HG03025 (cell line): ENCODE measurements around the gene PRDX1.
"Not testable (repeated sequence)": the region's sequence is repeated elsewhere in the genome, so short reads cannot be mapped to it uniquely, and the experiment has no call there.

Source experiments
- ATAC-seq: cut with Tn5 transposase; IDR thresholded peaks from one replicate; pipeline ENCODE4 v1.9.1; 2021; ENCODE audit warnings: mild to moderate bottlenecking, moderate library complexity; ENCODE audit not compliant: unreplicated experiment, low FRiP score

The PRDX1 gene

GRCh38 chr1:45507893-45508292, 13.8 kb downstream of the PRDX1 start:
- ATAC-seq: no peak

- no peak for ATAC-seq
Observed at GRCh38 chr1:45507195-45507594, 14.5 kb downstream of the PRDX1 start.

- no peak for ATAC-seq
Observed at GRCh38 chr1:45503462-45504360, 18.0 kb downstream of the PRDX1 start.

GRCh38 chr1:45501505-45501859, 20.2 kb downstream of the PRDX1 start:
- ATAC-seq: no peak

GRCh38 chr1:45499415-45499769, 22.3 kb downstream of the PRDX1 start:
- ATAC-seq: no peak

GRCh38 chr1:45498279-45498678, 23.4 kb downstream of the PRDX1 start:
- no peak for ATAC-seq

- ATAC-seq: no peak
Observed at GRCh38 chr1:45493116-45493697, 28.5 kb downstream of the PRDX1 start.

GRCh38 chr1:45492691-45493090, 29.0 kb downstream of the PRDX1 start:
- ATAC-seq: no peak

- no peak for ATAC-seq
Observed at GRCh38 chr1:45491487-45492260, 30.0 kb downstream of the PRDX1 start.

GRCh38 chr1:45490626-45491486, 30.8 kb downstream of the PRDX1 start, which contains the start of gene TESK2:
Gene TESK2 (minus strand): TSS chr1:45491163. CDS start chr1:45457785, 33,378 bp downstream.
- ATAC-seq: peak; percentile 83

- ATAC-seq: no peak
Observed at GRCh38 chr1:45490121-45490625, 31.5 kb downstream of the PRDX1 start.

- ATAC-seq: not testable (repeated sequence)
Observed at GRCh38 chr1:45489379-45489778, 32.3 kb downstream of the PRDX1 start.

GRCh38 chr1:45488666-45489377, 32.9 kb downstream of the PRDX1 start:
- no peak for ATAC-seq

GRCh38 chr1:45485949-45486348, 35.7 kb downstream of the PRDX1 start:
- ATAC-seq: no peak

- ATAC-seq: no peak
Observed at GRCh38 chr1:45479039-45479748, 42.5 kb downstream of the PRDX1 start.

- no peak for ATAC-seq
Observed at GRCh38 chr1:45478121-45478814, 43.4 kb downstream of the PRDX1 start.

GRCh38 chr1:45477646-45478045, 44.0 kb downstream of the PRDX1 start:
- ATAC-seq: no peak

- ATAC-seq: not testable (repeated sequence)
Observed at GRCh38 chr1:45474194-45474593, 47.5 kb downstream of the PRDX1 start.
